ENCODE measurements around the gene GRAMD1A. TPM values are rescaled to one million over a fixed set of nuclear protein-coding genes. Genes with fewer than 3 reads are reported as not detected.

The GRAMD1A gene
- total RNA-seq, 1 donor from 2014 or later: 61.9 TPM

- DNase-seq (ENCODE audit: extremely low spot score in 2 of 2): no peak
- Histone ChIP-seq H3K27ac (no peak overlapping the region), H3K36me3 (no peaks in the 10 kb centered on the region), H3K4me1 (peaks cover 32% of the 10 kb centered on the region), H3K4me3 (no peak overlapping the region), H3K27me3 (no peaks in the 10 kb centered on the region), H3K9me3 (no peaks in the 10 kb centered on the region)
- TF ChIP-seq POLR2AphosphoS5 (IDR thresholded peaks at IDR 0.05; ENCODE audit: insufficient read depth in 1 of 2, low read depth in 1 of 2) (no peak), CTCF (IDR thresholded peaks at IDR 0.05) (no peak), POLR2A (IDR thresholded peaks at IDR 0.05) (no peak)
- intact Hi-C loops (cut with DNase I): no loop called here
Observed at GRCh38 chr19:35042056-35042730, 42.1 kb downstream of the GRAMD1A start.

- peaks cover 32% of the 10 kb centered on the region for H3K4me1 ChIP-seq
- TF ChIP-seq POLR2AphosphoS5 (IDR thresholded peaks at IDR 0.05; ENCODE audit: insufficient read depth in 1 of 2, low read depth in 1 of 2): no peak
- TF ChIP-seq POLR2A (IDR thresholded peaks at IDR 0.05): no peak
- no peak for TF ChIP-seq CTCF (IDR thresholded peaks at IDR 0.05)
- no peak for DNase-seq (ENCODE audit: extremely low spot score in 2 of 2)
Observed at GRCh38 chr19:35042954-35043604, 43.0 kb downstream of the GRAMD1A start.

GRCh38 chr19:35043906-35044305 lies 43.8 kb downstream of the GRAMD1A start:
- Histone ChIP-seq H3K27me3 (no peaks in the 10 kb centered on the region), H3K4me1 (peaks cover 32% of the 10 kb centered on the region), H3K27ac (no peak overlapping the region), H3K4me3 (no peak overlapping the region), H3K36me3 (no peaks in the 10 kb centered on the region), H3K9me3 (no peaks in the 10 kb centered on the region)
- intact Hi-C loops (cut with DNase I): no loop called here
- TF ChIP-seq CTCF (IDR thresholded peaks at IDR 0.05) (no peak), POLR2A (IDR thresholded peaks at IDR 0.05) (no peak), POLR2AphosphoS5 (IDR thresholded peaks at IDR 0.05; ENCODE audit: insufficient read depth in 1 of 2, low read depth in 1 of 2) (no peak)
- DNase-seq (ENCODE audit: extremely low spot score in 2 of 2): no peak

More at GRCh38 chr19:35042954-35043604, 43.0 kb downstream of the GRAMD1A start:
- Histone ChIP-seq H3K27ac (no peak overlapping the region), H3K4me3 (no peak overlapping the region), H3K27me3 (no peaks in the 10 kb centered on the region), H3K36me3 (no peaks in the 10 kb centered on the region), H3K9me3 (no peaks in the 10 kb centered on the region)
- intact Hi-C loops (cut with DNase I): no loop called here

- Histone ChIP-seq H3K4me1 (peaks cover 31% of the 10 kb centered on the region), H3K36me3 (no peaks in the 10 kb centered on the region), H3K4me3 (no peak overlapping the region), H3K27me3 (no peaks in the 10 kb centered on the region), H3K27ac (no peak overlapping the region), H3K9me3 (no peaks in the 10 kb centered on the region)
- TF ChIP-seq CTCF (IDR thresholded peaks at IDR 0.05) (peak; percentile 67 to 76 (median 70)), POLR2AphosphoS5 (IDR thresholded peaks at IDR 0.05; ENCODE audit: insufficient read depth in 1 of 2, low read depth in 1 of 2) (no peak)
- DNase-seq (ENCODE audit: extremely low spot score in 2 of 2): no peak
- intact Hi-C loops (cut with DNase I): no loop called here
Observed at GRCh38 chr19:35044317-35045117, 44.4 kb downstream of the GRAMD1A start.

Measured in vagina (tissue), 2 donors.